ENCODE data around the gene MED13L.

The MED13L gene

GRCh38 chr12:116093915-116094314, 183.6 kb downstream of the MED13L start:
- H3K27me3 ChIP-seq = no peaks in the 10 kb centered on the region
- no peak overlapping the region for H3K4me2 ChIP-seq
- H3K4me3 ChIP-seq = no peak overlapping the region
- no peak overlapping the region for H3K9ac ChIP-seq
- no peak for TF ChIP-seq Cebpa-rat (IDR thresholded peaks at IDR 0.05)
- H3K27ac ChIP-seq = no peak overlapping the region
- peaks cover 2 to 17% (median 9%) of the 10 kb centered on the region in 10 experiments; a peak in 19 of 20 replicates for H3K4me1 ChIP-seq
- no peaks in the 10 kb centered on the region for H3K9me3 ChIP-seq (replicated peaks in 1 of 11)
- peaks cover 39 to 87% (median 54%) of the 10 kb centered on the region in 11 experiments for H3K36me3 ChIP-seq
- peaks cover 45 to 100% (median 91%) of the 10 kb centered on the region in 11 experiments; a peak in 21 of 22 replicates for H4K20me1 ChIP-seq

GRCh38 chr12:116092776-116093175, 184.7 kb downstream of the MED13L start:
- Histone ChIP-seq H3K4me3 (no peak overlapping the region), H3K4me2 (no peak overlapping the region), H3K27ac (no peak overlapping the region), H3K36me3 (peaks cover 39 to 84% (median 54%) of the 10 kb centered on the region in 11 experiments), H3K27me3 (no peaks in the 10 kb centered on the region), H4K20me1 (peaks cover 47 to 100% (median 91%) of the 10 kb centered on the region in 11 experiments), H3K9ac (no peak overlapping the region), H3K9me3 (replicated peaks in 1 of 11) (no peaks in the 10 kb centered on the region), H3K4me1 (peaks cover 8 to 28% (median 16%) of the 10 kb centered on the region in 10 experiments)
- no peak for TF ChIP-seq Cebpa-rat (IDR thresholded peaks at IDR 0.05)

- no peak overlapping the region for H3K4me2 ChIP-seq
- peaks cover 41 to 100% (median 90%) of the 10 kb centered on the region in 11 experiments for H4K20me1 ChIP-seq
- H3K4me3 ChIP-seq = no peak overlapping the region
- H3K9ac ChIP-seq = no peak overlapping the region
- no peaks in the 10 kb centered on the region for H3K27me3 ChIP-seq
- H3K27ac ChIP-seq = no peak overlapping the region
- peaks cover 13 to 31% (median 20%) of the 10 kb centered on the region in 10 experiments for H3K4me1 ChIP-seq
- TF ChIP-seq Cebpa-rat (IDR thresholded peaks at IDR 0.05) = no peak
- no peaks in the 10 kb centered on the region for H3K9me3 ChIP-seq (replicated peaks in 1 of 11)
- peaks cover 33 to 83% (median 51%) of the 10 kb centered on the region in 11 experiments for H3K36me3 ChIP-seq
These were observed 185.3 kb downstream of the MED13L start for GRCh38 chr12:116092162-116092561.

DNA sequence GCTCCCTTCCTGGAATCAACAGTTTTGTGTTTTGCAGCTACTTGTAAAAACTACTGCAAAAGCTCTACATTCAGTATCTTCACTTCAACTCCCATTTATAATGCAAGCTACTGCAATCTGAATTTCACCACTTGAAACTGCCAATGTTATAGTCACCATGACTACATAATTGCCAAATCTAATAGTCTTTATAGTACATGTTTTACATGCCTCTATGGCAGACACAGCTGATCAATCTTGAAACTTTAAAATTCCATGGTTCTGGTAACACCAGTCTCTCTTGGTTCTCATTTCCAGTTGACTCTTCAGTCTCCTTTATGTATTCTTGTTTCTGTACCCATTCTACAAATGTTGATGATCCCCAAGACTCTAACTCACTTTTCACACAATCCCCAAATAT, 185.9 kb downstream of the MED13L start:
- Histone ChIP-seq H3K4me3 (no peak overlapping the region), H3K36me3 (peaks cover 28 to 77% (median 45%) of the 10 kb centered on the region in 11 experiments), H3K27ac (no peak overlapping the region), H3K9me3 (replicated peaks in 1 of 11) (no peaks in the 10 kb centered on the region), H3K4me1 (peaks cover 13 to 31% (median 20%) of the 10 kb centered on the region in 10 experiments), H3K9ac (no peak overlapping the region), H3K4me2 (no peak overlapping the region), H3K27me3 (no peaks in the 10 kb centered on the region), H4K20me1 (peaks cover 38 to 100% (median 87%) of the 10 kb centered on the region in 11 experiments)
- TF ChIP-seq Cebpa-rat (IDR thresholded peaks at IDR 0.05) = no peak

DNA sequence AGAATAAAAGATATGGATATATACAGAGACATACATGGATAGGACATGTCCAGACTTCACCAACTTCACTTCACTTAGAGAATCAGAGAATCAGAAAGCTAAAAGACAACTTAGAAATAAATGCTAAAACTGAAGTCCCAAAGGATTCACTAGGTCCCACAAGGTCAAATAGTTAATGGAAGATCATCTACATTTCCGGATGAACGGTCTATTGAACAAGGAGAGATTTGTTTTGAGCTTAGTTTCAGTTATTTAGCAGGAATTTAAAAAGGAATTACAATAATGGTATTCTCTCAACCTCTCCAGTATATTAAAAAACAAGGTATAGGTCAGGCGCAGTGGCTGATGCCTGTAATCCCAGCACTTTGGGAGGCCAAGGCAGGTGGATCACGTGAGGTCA, 187.0 kb downstream of the MED13L start:
- Histone ChIP-seq H4K20me1 (peaks cover 39 to 100% (median 88%) of the 10 kb centered on the region in 11 experiments), H3K9ac (no peak overlapping the region), H3K27me3 (no peaks in the 10 kb centered on the region), H3K9me3 (replicated peaks in 1 of 11) (no peaks in the 10 kb centered on the region), H3K4me2 (peak overlapping the region in 5 of 11 experiments; percentile 4 to 47 (median 34); a peak in 8 of 22 replicates), H3K27ac (no peak overlapping the region), H3K4me3 (no peak overlapping the region), H3K36me3 (peaks cover 21 to 66% (median 36%) of the 10 kb centered on the region in 11 experiments), H3K4me1 (peaks cover 13 to 31% (median 20%) of the 10 kb centered on the region in 10 experiments)
- TF ChIP-seq Cebpa-rat (IDR thresholded peaks at IDR 0.05) = no peak

- Histone ChIP-seq H3K36me3 (peaks cover 16 to 64% (median 33%) of the 10 kb centered on the region in 11 experiments; a peak in 20 of 22 replicates), H4K20me1 (peaks cover 43 to 100% (median 87%) of the 10 kb centered on the region in 11 experiments), H3K4me2 (no peak overlapping the region), H3K27ac (no peak overlapping the region), H3K9me3 (replicated peaks in 1 of 11) (no peaks in the 10 kb centered on the region), H3K4me3 (no peak overlapping the region), H3K9ac (no peak overlapping the region), H3K27me3 (no peaks in the 10 kb centered on the region), H3K4me1 (peaks cover 13 to 31% (median 20%) of the 10 kb centered on the region in 10 experiments)
- TF ChIP-seq Cebpa-rat (IDR thresholded peaks at IDR 0.05) = no peak
These were observed 188.4 kb downstream of the MED13L start for GRCh38 chr12:116089080-116089479.

DNA sequence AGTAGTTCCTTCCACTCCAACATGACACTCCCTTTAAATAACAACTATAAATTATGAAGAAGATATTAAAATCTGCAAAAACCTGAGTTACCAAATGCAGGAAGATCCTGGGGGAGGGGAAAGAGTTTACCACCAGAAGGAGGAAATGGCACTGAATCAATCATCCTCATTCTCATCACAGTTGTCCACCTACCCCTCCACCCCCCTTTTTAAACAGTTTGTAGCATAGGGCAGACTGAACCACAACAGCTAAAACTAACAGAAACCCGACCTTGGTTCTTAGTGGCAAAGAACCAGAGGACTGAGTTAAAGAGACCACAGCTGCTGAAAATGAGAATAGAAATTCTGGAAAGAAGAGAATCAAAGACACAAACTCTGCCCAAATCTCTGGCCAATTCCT, 189.5 kb downstream of the MED13L start:
- no peak for TF ChIP-seq Cebpa-rat (IDR thresholded peaks at IDR 0.05)
- Histone ChIP-seq H3K27ac (no peak overlapping the region; a peak in 1 of 22 replicates), H3K9ac (no peak overlapping the region), H3K9me3 (replicated peaks in 1 of 11) (no peaks in the 10 kb centered on the region), H3K4me3 (no peak overlapping the region), H3K36me3 (peaks cover 27 to 73% (median 44%) of the 10 kb centered on the region in 11 experiments; a peak in 20 of 22 replicates), H3K4me1 (peaks cover 13 to 31% (median 21%) of the 10 kb centered on the region in 10 experiments), H3K27me3 (no peaks in the 10 kb centered on the region), H3K4me2 (peak overlapping the region; percentile 20 to 63 (median 48)), H4K20me1 (peaks cover 42 to 100% (median 92%) of the 10 kb centered on the region in 11 experiments)

GRCh38 chr12:116087399-116087798, 190.1 kb downstream of the MED13L start:
- H3K27ac ChIP-seq = no peak overlapping the region
- H3K4me2 ChIP-seq = peak overlapping the region in 5 of 11 experiments; percentile 20 to 55 (median 43); a peak in 4 of 22 replicates

DNA sequence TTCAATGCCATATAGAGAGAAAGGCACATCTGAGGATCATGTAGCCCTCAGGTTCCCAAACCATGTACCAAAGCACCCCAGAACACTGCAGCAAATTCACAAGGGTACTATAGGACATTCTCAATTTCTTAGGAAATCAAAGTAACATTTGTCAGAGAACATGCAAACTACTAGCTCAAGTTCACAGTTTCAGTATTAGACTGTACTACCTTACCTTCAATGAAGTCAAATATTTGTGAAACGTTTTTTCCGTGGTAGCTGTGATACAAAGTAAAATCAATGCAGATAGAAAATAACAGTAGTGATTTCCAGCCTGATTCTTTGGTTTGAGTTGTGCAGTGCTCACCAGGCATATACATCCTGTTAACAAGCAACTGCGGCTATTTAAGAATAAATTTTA, 197.1 kb downstream of the MED13L start:
- Histone ChIP-seq H3K9ac (no peak overlapping the region), H3K9me3 (replicated peaks in 1 of 11) (no peaks in the 10 kb centered on the region), H3K27me3 (no peaks in the 10 kb centered on the region), H4K20me1 (peaks cover 30 to 99% (median 79%) of the 10 kb centered on the region in 11 experiments; a peak in 21 of 22 replicates), H3K27ac (no peak overlapping the region), H3K36me3 (peaks cover 26 to 80% (median 45%) of the 10 kb centered on the region in 11 experiments; a peak in 21 of 22 replicates), H3K4me3 (no peak overlapping the region), H3K4me1 (peaks cover 0 to 26% (median 2%) of the 10 kb centered on the region in 10 experiments; a peak in 10 of 20 replicates), H3K4me2 (no peak overlapping the region)
- TF ChIP-seq Cebpa-rat (IDR thresholded peaks at IDR 0.05) = no peak

More at GRCh38 chr12:116087399-116087798, 190.1 kb downstream of the MED13L start:
- Histone ChIP-seq H3K4me3 (no peak overlapping the region), H3K27me3 (no peaks in the 10 kb centered on the region), H3K4me1 (peaks cover 13 to 31% (median 22%) of the 10 kb centered on the region in 10 experiments), H3K9ac (no peak overlapping the region), H3K36me3 (peaks cover 25 to 73% (median 45%) of the 10 kb centered on the region in 11 experiments; a peak in 20 of 22 replicates), H3K9me3 (replicated peaks in 1 of 11) (no peaks in the 10 kb centered on the region), H4K20me1 (peaks cover 36 to 100% (median 90%) of the 10 kb centered on the region in 11 experiments)
- TF ChIP-seq Cebpa-rat (IDR thresholded peaks at IDR 0.05) = no peak

Data from BLaER1 treated with 17β-estradiol and CSF1 and Interleukin-3, amounts not matched to agents 10 nM and 100 nM (cell line).